ENCODE data around the gene POLR3E.

GRCh38 chr16:22274916-22275315, 22.3 kb upstream of the POLR3E start:
- TF ChIP-seq CTCF (conservative IDR thresholded peaks at IDR 0.05) (no peak), EZH2 (IDR thresholded peaks at IDR 0.05; ENCODE audit: low read depth) (no peak)
